Stimulated activated CD8-positive, alpha-beta memory T cell treated with anti-CD3 and anti-CD28 coated beads, Interleukin-7, amount 100 ng/mL, for 1 hour (primary cell): ENCODE measurements around the gene ARPC1A.
"Not testable (repeated sequence)": the region's sequence is repeated elsewhere in the genome, so short reads cannot be mapped to it uniquely, and the experiment has no call there.

Experiments used
- DNase-seq, 2 donors: peaks; one replicate each; pipeline ENCODE4 v3.0.0-alpha.2; 2020; ENCODE audit warnings: low read depth in 2 of 2

The ARPC1A gene

GRCh38 chr7:99322659-99323058, 3.0 kb upstream of the ARPC1A start:
- DNase-seq: not testable (repeated sequence)

- DNase-seq: no peak
Measured at GRCh38 chr7:99324559-99324958, 1.1 kb upstream of the ARPC1A start.

- DNase-seq: no peak
Measured at GRCh38 chr7:99325001-99325493, 651 bp upstream of the ARPC1A start.

- no peak for DNase-seq
Measured at GRCh38 chr7:99326408-99326782, 697 bp downstream of the ARPC1A start.

- not testable (repeated sequence) for DNase-seq
Measured at GRCh38 chr7:99330314-99330961, 4.7 kb downstream of the ARPC1A start.

- DNase-seq: no peak
Measured at GRCh38 chr7:99331002-99331401, 5.3 kb downstream of the ARPC1A start.

- no peak for DNase-seq
Measured at GRCh38 chr7:99339595-99339994, 13.9 kb downstream of the ARPC1A start.

GRCh38 chr7:99340659-99341058, 15.0 kb downstream of the ARPC1A start:
- DNase-seq: no peak

- no peak for DNase-seq
Measured at GRCh38 chr7:99344061-99344647, 18.5 kb downstream of the ARPC1A start.

- not testable (repeated sequence) for DNase-seq
Measured at GRCh38 chr7:99350641-99351040, 24.9 kb downstream of the ARPC1A start.

GRCh38 chr7:99352247-99352646, 26.5 kb downstream of the ARPC1A start:
- no peak for DNase-seq

GRCh38 chr7:99355098-99355497, 29.4 kb downstream of the ARPC1A start:
- DNase-seq: no peak

- DNase-seq: no peak
Measured at GRCh38 chr7:99357701-99358490, 32.2 kb downstream of the ARPC1A start.

- DNase-seq: not testable (repeated sequence)
Measured at GRCh38 chr7:99358521-99358920, 32.8 kb downstream of the ARPC1A start.

- no peak for DNase-seq
Measured at GRCh38 chr7:99359465-99360154, 33.9 kb downstream of the ARPC1A start.

- DNase-seq: no peak
Measured at GRCh38 chr7:99362801-99363200, 37.1 kb downstream of the ARPC1A start.

GRCh38 chr7:99363286-99363685, 37.6 kb downstream of the ARPC1A start:
- DNase-seq: no peak

- no peak for DNase-seq
Measured at GRCh38 chr7:99365318-99366141, 39.8 kb downstream of the ARPC1A start.

GRCh38 chr7:99366646-99367045, 40.9 kb downstream of the ARPC1A start:
- DNase-seq: no peak

GRCh38 chr7:99368750-99369389, 43.2 kb downstream of the ARPC1A start:
- DNase-seq: no peak
